Activated T-cell treated with anti-CD3 and anti-CD28 coated beads for 48 hours (primary cell): ENCODE data around the gene TOM1L2.
"Not testable (repeated sequence)": the region's sequence is repeated elsewhere in the genome, so short reads cannot be mapped to it uniquely, and the experiment has no call there.

Source experiments
- DNase-seq: peaks from one replicate; pipeline ENCODE4 v3.0.0-alpha.2; 2020; ENCODE audit warnings: low read depth

The TOM1L2 gene

DNA sequence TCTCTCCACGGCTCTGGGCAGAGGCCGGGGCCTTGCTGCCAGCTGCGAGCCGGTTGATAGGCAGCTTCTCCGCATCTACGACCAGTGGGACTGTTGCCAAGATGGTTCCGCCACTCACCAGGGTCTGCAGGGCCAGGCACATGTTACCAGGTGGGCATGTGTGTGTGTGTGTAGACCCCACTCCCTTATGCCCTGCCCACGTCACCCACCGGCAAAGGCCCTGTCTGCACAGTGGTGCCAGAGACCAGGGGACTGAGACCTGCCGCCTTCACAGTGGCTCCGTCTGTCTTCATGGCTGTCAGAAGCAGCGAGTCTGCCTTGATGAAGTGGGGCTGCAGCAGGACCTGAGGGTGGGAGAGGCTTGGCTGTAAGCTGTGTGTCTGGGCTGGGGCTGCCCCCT is 153.1 kb downstream of the TOM1L2 start:
- no peak for DNase-seq

GRCh38 chr17:17818088-17818526 is 154.1 kb downstream of the TOM1L2 start:
- DNase-seq: no peak

DNA sequence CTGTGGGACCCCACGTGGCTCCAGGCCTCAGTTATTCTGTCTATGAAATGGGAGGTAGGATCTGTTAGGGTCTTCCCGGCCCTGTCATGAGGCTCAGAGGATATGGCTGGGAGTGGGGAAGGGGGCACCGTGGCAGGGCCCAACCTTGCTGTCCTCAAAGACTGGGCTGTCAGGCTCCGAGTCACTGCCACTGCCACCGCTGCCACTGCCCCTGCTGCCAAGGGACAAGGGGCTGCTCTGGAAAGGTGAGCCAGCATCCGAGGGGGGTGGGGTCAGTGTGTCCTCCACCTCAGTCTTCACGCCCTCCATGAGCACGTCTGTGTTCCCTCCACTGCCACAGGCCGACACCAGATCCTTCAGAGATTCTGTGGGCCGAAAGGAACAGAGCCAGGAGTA is 154.7 kb downstream of the TOM1L2 start:
- DNase-seq: no peak

GRCh38 chr17:17816831-17817551 is 155.2 kb downstream of the TOM1L2 start:
- no peak for DNase-seq

GRCh38 chr17:17816240-17816814 is 155.9 kb downstream of the TOM1L2 start:
- no peak for DNase-seq

DNA sequence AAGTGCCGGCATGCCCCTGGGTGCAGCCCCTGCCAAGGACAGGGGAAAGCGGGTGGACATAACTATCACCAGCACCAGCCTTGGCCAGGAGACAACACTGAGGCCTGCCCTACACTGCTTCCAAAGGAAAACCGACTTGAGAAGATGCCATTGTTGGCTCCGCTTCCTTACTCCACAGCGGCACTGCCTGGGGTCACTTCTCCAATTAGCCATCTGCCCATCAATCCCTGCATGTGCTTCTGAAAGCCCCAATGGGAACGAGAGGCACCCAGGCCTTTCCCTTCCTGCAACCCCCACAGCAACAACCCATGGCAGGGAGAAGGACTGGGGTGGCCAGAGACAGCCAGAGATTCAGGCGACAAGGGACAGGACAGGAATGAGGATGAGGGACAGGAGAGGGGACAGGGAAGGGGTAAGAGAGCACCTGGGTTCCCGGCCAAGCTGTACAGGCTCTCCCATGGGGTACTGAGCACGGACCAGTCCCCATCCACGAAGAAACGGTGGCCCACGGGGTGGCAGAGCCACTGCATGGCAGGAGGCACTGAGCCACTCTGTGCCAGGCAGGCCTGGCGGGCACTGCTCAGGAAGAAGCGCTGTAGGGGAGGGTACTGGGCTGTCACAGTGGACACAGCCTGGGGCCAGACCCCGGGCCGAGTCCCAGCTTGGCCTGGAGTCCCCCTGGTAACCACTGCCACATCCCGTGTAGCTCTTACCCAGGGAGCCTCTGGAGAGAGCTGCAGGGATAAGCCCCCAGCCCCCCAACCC is 156.6 kb downstream of the TOM1L2 start:
- no peak for DNase-seq

- no peak for DNase-seq
Observed at GRCh38 chr17:17815062-17815406, 157.2 kb downstream of the TOM1L2 start.

GRCh38 chr17:17814162-17815061 is 157.8 kb downstream of the TOM1L2 start:
- no peak for DNase-seq

DNA sequence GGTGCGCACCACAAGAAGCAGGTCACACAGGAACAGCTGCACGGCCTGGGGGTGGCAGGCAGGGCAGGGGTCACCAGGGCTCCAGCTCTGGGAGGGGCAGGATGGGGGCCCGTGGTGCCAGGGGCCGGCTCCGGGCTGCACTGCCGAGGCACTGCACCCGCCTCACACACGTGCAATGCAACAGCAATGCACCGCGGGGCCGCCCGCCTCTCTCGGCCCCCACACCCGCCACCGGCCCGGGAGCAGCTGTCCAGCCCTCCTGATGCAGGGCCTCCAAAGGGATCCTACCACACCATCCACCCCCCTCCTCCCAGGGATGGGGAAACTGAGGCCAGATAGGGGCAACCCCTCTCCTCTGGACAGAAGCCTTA is 158.5 kb downstream of the TOM1L2 start:
- no peak for DNase-seq

DNA sequence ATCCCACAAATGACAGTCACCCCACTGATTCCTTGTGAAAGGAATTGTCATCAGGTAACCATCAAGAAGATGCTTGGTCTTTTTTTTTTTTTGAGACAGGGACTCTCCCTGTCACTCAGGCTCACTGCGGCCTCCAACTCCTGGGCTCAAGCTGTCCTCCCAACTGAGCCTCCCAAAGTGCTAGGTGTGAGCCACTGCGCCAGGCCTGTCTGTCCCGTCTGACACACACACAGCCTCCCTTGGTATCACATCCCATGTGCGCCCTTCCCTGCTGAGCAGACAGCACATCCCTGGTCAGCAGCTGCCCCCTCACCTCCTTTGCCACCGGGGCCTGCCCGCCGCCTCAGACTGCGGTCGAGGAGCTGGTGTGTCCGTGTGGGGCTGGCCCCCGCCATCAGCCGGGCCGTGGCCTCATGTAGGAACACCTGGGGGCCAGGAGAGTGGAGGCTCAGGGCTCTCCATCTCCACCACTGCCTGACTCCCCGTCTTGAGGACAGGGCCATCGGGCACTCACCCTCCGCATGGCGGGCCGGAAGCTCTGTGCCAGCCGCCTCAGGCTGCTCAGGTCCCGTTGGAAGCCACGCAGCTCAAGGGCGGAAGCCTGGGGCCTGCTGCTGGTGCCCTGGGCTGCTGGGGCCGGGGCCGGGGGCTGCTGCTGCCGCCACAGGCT is 159.0 kb downstream of the TOM1L2 start:
- no peak for DNase-seq

DNA sequence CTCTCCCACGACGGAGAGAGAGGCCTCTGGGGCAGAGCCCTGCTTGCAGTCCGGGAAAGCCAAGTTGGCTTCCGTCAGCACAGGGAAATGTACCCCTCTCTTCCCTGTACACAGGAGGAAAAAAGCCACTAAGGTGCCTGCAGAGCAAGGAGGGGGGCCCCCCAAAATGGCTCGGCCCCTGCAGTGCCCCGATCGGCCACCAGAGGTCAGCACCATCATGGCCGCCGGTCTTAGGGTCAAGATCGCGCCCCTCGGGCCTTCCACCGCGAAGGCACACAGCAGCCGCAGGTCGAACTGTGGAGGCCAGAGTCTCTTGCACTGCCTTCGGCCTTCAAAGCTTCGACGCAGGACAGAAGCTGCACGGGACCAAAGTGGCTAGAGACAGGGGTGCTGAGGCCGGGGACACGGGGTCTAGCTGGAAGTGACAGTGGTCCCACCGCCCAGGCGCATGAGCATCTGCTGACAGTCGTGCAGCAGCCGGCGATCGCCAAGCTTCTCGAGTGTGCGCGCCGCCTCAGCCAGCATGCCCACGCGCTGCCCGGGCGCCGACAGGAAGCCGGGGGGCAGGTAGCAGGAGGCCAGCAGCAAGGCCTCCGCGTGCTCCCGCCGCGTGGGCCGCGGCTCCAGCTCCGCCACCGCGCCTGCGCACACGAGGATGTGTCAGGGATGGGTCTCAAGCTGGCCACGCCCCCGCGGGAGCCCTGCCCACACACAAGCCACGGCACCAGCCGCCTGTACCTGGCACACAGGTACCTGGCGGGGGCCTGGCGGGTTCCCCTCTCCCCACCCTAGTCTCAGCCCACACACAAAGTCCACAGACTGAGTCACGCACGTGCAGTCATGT is 159.8 kb downstream of the TOM1L2 start:
- DNase-seq: peak; percentile 59

DNA sequence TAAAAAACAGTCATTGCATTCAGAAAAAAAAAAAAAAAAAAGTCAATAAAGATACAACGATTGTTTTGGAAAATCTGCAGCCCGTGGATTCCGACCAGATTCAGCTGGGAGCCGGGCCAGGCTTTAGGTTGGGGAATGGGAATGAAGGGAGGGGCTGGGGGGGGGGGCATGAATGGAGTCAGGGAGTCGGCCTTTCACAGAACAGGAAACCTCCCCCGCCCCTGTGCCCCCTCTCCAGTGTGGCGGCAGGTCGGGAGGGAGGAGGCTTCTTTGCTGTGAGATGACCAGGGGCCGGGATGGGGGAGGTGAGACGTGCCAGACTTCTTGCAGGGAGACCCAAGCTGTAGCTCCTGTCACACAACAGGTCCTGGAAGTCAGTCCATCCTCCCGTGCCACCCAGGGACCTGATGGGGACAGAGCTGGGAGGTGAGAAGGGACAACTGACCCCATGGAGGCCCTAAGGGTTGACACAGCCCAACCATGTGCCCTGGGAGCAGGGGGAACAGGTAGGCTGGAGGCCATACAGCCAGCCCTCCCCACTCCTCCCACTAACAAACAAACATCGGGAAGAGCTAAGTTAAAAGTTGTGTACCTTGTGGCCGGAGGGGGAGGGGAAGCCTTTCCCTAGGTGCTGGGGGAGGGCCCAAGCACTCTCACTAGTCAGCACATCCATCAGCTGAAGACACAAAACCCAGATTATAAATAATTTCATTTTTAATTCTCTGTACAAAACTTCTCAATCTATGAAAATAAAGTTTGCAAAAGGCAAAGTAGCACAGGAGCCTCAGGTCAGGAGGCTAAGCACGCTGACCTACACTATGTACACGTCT is 160.6 kb downstream of the TOM1L2 start:
- DNase-seq: no peak

DNA sequence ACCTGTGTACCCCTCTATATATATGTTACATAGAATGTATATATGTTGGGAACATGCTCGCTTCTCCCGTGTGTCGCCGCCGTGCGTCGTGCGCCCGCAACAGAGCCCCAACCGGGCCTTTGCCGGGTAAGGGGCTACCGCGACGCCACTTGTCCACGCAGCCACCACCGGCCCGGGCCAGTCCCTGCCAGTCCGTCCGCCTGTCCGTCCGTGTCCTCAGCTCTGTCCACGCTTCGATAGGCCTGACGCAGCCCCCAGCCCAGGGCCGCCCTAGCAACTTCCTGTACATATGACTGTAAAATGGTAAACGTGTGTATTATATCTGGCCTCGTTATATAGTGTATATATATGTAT is 161.3 kb downstream of the TOM1L2 start:
- no peak for DNase-seq

- no peak for DNase-seq
Observed at GRCh38 chr17:17810084-17810894, 161.9 kb downstream of the TOM1L2 start.

DNA sequence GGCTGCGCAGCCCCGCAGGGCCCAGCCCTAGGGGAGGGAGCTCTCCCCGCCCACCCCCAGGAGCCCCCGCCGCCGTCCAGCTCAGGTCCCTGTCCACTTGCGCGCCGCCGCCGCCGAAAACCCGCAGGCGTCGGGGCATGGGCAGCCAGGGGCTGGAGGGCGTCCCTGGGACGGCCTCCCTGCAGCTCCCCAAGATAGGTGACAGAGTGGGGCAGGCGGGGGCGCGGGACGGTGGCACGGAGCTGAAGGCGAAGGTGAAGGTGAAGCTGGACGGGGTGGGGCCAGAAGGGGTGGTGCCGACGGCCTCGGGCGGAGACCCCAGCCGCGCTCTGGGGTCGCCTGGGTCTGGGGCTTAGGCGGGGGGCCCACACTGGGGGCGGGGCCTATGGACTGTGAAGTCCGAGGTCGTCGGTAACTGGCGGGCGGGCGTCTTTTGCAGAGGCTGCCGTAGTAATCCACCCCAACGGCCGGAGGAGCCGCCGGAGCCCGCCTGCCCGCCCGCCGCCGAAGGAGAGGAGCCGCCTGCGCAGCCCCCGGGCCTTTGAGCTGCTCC is 162.6 kb downstream of the TOM1L2 start:
- DNase-seq: no peak

DNA sequence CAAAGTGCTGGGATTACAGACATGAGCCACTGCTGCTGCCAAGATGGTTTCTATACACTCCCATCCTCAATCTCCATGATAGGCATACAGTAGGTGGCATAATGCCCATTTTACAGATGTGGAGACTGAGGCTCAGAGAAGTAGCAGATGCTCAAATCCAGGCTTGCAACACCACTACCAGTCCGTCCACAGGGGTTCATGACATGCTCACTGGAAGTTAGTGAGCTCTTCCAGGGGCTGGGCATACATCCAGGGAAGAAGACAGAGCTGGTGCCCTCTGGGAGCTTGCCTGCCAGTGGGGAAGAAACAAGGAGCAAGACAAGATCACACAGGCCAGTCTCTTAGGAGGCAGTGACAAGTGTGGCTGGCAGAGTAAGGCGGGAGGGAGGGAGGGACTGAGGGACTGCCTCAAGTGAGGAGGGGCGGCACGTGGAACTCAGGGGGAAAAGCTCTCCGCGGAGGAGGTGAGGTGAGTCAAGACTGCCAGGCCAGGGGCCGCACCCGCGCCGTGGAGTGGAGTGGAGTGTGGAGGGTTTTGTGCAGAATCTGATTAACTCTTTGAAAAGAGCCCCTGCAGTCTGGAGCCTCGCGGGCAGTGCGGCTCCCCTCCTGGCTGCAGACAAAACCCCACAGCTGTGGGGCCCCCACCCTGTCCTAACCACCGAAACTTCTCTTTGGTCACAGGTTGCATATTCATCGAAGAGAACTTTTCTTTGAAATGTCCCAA is 163.3 kb downstream of the TOM1L2 start:
- no peak for DNase-seq

DNA sequence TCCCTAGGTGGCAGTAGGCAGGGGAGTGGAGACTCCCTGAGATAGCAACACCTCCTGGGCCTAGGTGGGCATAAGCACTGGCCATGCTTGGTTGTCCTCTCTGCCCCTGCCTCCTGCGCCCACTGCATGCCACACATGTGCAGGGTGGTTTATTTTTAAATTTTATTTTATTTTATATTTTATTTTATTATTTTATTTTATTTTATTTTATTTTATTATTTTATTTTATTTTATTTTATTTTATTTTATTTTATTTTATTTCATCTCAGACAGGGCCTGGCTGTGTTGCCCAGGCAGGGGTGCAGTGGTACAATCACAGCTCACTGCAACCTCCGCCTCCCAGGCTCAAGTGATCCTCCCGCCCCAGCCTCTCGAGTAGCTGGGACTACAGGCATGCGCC is 164.0 kb downstream of the TOM1L2 start:
- not testable (repeated sequence) for DNase-seq

- DNase-seq: no peak
Observed at GRCh38 chr17:17807440-17807839, 164.8 kb downstream of the TOM1L2 start.
